Natural killer cell (primary cell): Measurements from ENCODE around the gene JOSD1. TPM values are rescaled to one million over a fixed set of nuclear protein-coding genes. Genes with fewer than 3 reads are reported as not detected.
A peak's percentile ranks its signal among the peaks of the same experiment; 100 is the strongest.

Experiments
- ATAC-seq, 3 donors: fragments of 150-1000 bp in 2 of 3; fragments of 200-7000 bp in 1 of 3; cut with Tn5 transposase; 1 replicate in 1 of 3; 2 replicates in 2 of 3; pipeline ENCODE4 v1.10.0; 2021; ENCODE audit warnings: mild to moderate bottlenecking in 2 of 3, moderate library complexity in 2 of 3
- DNase-seq, 2 donors: peaks; one replicate each; pipeline versions ENCODE4 v3.0.0 to v3.0.0-alpha.2; 2013 to 2021; ENCODE audit warnings: mixed read lengths in 1 of 2
- H3K27ac ChIP-seq: one replicate; pipeline ENCODE4 v1.5.1; 2013; ENCODE audit warnings: mild to moderate bottlenecking, low read length
- H3K27me3 ChIP-seq: one replicate; pipeline ENCODE4 v1.6.1; 2013; ENCODE audit warnings: low read length; ENCODE audit not compliant: control insufficient read depth, insufficient read depth
- H3K36me3 ChIP-seq: one replicate; pipeline ENCODE4 v1.6.1; 2013; ENCODE audit warnings: low read length; ENCODE audit not compliant: control insufficient read depth, insufficient read depth
- H3K4me1 ChIP-seq: one replicate; pipeline ENCODE4 v1.6.1; 2013; ENCODE audit warnings: low read length; ENCODE audit not compliant: control insufficient read depth, insufficient read depth
- H3K4me3 ChIP-seq: one replicate; pipeline ENCODE4 v1.5.1; 2013; ENCODE audit warnings: low read length
- H3K9me3 ChIP-seq: one replicate; pipeline ENCODE4 v1.6.1; 2013; ENCODE audit warnings: low read length; ENCODE audit not compliant: control insufficient read depth, insufficient read depth
- H3K27ac Mint-ChIP-seq, 2 donors: one replicate each; pipeline ENCODE4 v1.8.0; 2022; ENCODE audit warnings: mild to moderate bottlenecking in 2 of 2, mixed read lengths in 2 of 2, moderate library complexity in 1 of 2
- H3K27me3 Mint-ChIP-seq, 2 donors: one replicate each; pipeline ENCODE4 v1.8.0; 2022; ENCODE audit warnings: low read depth in 2 of 2, mixed read lengths in 2 of 2
- H3K36me3 Mint-ChIP-seq: one replicate; pipeline ENCODE4 v1.8.0; 2022; ENCODE audit warnings: mixed read lengths
- H3K4me1 Mint-ChIP-seq, 2 donors: one replicate each; pipeline ENCODE4 v1.8.0; 2022; ENCODE audit warnings: mixed read lengths in 2 of 2
- H3K4me3 Mint-ChIP-seq: one replicate; pipeline ENCODE4 v1.8.0; 2022; ENCODE audit warnings: mild to moderate bottlenecking, moderate library complexity, mixed read lengths
- H3K9me3 Mint-ChIP-seq, 2 donors: one replicate each; pipeline ENCODE4 v1.8.0; 2022; ENCODE audit warnings: mixed read lengths in 2 of 2
- WGBS: methylation state at CpG from one replicate; pipeline ENCODE4 v1.1.7; 2013; ENCODE audit warnings: missing lambda C conversion rate; ENCODE audit not compliant: insufficient coverage; 5-methylcytosine and 5-hydroxymethylcytosine counted together
- intact Hi-C: fragments of 100-400 bp; cut with micrococcal nuclease; formaldehyde crosslinking; loops from one replicate; pipeline ENCODE4 v1.14.2; 2022
- total RNA-seq, 4 donors: library from RNA; stranded (reverse); fragments of 120-200 nt in 1 of 4; gene quantifications; one replicate each; pipeline versions ENCODE4 v1.2.3 to v1.2.4, GENCODE V29; 2013 to 2022
- TF ChIP-seq, protein P1 (sequence below): fragments of 200-600 bp; IDR thresholded peaks from one replicate; pipeline ENCODE4 v1.8.0; 2022; ENCODE audit warnings: antibody characterized with exemption

The JOSD1 gene
- total RNA-seq, 3 donors from 2014 or later (not counting 1 experiment from before 2014, with no cell fraction given): 123 to 165 (median 128) TPM

DNA sequence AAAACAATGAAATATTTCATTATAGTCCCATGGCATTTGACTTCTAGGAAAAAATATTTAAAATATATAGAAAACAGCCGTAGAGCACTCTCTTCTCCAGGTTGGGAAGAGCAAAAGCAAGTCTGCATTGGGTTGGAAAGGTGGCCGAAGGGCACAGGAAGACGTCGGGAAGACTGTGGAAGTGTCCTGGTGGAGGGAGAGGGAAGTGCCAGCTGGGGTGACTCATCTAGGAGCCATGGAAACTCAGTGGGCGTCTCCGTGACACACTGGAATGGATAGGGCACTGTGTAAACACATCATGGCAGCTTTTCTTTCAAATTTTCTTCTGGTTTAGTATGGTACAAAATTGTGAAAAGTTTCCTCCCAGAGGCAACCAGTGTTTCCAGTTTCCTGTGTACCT is 17.7 kb upstream of the JOSD1 start:
- Histone ChIP-seq H3K9me3 (no peaks in the 10 kb centered on the region), H3K27ac (no peak overlapping the region), H3K27me3 (no peaks in the 10 kb centered on the region), H3K4me3 (no peak overlapping the region), H3K4me1 (peaks cover 4% of the 10 kb centered on the region), H3K36me3 (peaks cover 52% of the 10 kb centered on the region)
- intact Hi-C loops: no loop called here
- DNase-seq: no peak
- Mint-ChIP-seq H3K27ac (peak overlapping the region in 1 of 2 donors; percentile 43), H3K27me3 (no peaks in the 10 kb centered on the region), H3K36me3 (no peaks in the 10 kb centered on the region), H3K4me3 (no peak overlapping the region), H3K4me1 (peaks cover 31 to 39% of the 10 kb centered on the region in 2 donors), H3K9me3 (no peaks in the 10 kb centered on the region)
- peak in 1 of 3 donors; percentile 37 for ATAC-seq
- TF ChIP-seq, protein P1, sequence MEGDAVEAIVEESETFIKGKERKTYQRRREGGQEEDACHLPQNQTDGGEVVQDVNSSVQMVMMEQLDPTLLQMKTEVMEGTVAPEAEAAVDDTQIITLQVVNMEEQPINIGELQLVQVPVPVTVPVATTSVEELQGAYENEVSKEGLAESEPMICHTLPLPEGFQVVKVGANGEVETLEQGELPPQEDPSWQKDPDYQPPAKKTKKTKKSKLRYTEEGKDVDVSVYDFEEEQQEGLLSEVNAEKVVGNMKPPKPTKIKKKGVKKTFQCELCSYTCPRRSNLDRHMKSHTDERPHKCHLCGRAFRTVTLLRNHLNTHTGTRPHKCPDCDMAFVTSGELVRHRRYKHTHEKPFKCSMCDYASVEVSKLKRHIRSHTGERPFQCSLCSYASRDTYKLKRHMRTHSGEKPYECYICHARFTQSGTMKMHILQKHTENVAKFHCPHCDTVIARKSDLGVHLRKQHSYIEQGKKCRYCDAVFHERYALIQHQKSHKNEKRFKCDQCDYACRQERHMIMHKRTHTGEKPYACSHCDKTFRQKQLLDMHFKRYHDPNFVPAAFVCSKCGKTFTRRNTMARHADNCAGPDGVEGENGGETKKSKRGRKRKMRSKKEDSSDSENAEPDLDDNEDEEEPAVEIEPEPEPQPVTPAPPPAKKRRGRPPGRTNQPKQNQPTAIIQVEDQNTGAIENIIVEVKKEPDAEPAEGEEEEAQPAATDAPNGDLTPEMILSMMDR: no peak
- WGBS: 87% methylated on average over 6 of the region's 6 CpGs

GRCh38 chr22:38717244-38717643 is 16.5 kb upstream of the JOSD1 start:
- Histone ChIP-seq H3K27me3 (no peaks in the 10 kb centered on the region), H3K27ac (no peak overlapping the region), H3K4me3 (no peak overlapping the region), H3K9me3 (no peaks in the 10 kb centered on the region), H3K36me3 (peaks cover 44% of the 10 kb centered on the region), H3K4me1 (peaks cover 4% of the 10 kb centered on the region)
- H3K36me3 Mint-ChIP-seq: no peaks in the 10 kb centered on the region
- H3K4me1 Mint-ChIP-seq: peaks cover 43 to 50% of the 10 kb centered on the region in 2 donors
- no peaks in the 10 kb centered on the region for H3K9me3 Mint-ChIP-seq
- H3K27me3 Mint-ChIP-seq: no peaks in the 10 kb centered on the region
- TF ChIP-seq, protein P1: no peak
- ATAC-seq (no peak), DNase-seq (no peak)
- no peak overlapping the region for H3K4me3 Mint-ChIP-seq
- intact Hi-C loops: no loop called here
- 97% methylated on average over 6 of the region's 6 CpGs for WGBS
- peak overlapping the region; percentile 42 to 48 for H3K27ac Mint-ChIP-seq

- peaks cover 43% of the 10 kb centered on the region for H3K36me3 ChIP-seq
- Mint-ChIP-seq H3K4me3 (no peak overlapping the region), H3K27ac (peak overlapping the region; percentile 42 to 48), H3K36me3 (no peaks in the 10 kb centered on the region), H3K27me3 (no peaks in the 10 kb centered on the region), H3K4me1 (peaks cover 47 to 54% of the 10 kb centered on the region in 2 donors), H3K9me3 (no peaks in the 10 kb centered on the region)
- no peak overlapping the region for H3K4me3 ChIP-seq
- no peaks in the 10 kb centered on the region for H3K9me3 ChIP-seq
- WGBS: 93% methylated on average over 9 of the region's 9 CpGs
- H3K27ac ChIP-seq: no peak overlapping the region
- no peak for ATAC-seq
- intact Hi-C loops: no loop called here
- TF ChIP-seq, protein P1: no peak
- DNase-seq: no peak
- peaks cover 4% of the 10 kb centered on the region for H3K4me1 ChIP-seq
- H3K27me3 ChIP-seq: no peaks in the 10 kb centered on the region
Observed at GRCh38 chr22:38716826-38717225, 16.1 kb upstream of the JOSD1 start.

DNA sequence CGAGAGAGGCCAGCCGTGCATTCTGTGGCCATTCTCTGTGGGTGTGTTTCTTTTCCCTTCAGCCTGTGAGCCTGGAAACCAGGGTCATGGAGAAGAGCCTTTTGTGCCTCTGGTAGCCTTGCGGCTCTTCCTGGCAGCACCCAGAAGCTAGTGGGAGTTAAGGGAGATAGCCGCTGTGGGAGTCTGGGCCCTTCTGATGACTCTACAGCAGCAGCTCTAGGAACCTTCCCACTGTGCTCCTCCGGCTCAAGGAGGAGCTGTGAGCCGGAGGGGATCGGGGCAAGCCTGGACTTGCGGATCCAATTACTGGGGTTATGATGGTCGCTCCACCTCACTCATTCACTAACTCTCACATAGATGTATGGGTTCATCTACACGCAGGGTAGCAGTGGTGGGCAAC is 15.5 kb upstream of the JOSD1 start:
- 97% methylated on average over 10 of the region's 10 CpGs for WGBS
- Mint-ChIP-seq H3K27me3 (no peaks in the 10 kb centered on the region), H3K27ac (peak overlapping the region; percentile 42 to 48), H3K36me3 (no peaks in the 10 kb centered on the region), H3K4me3 (no peak overlapping the region), H3K9me3 (no peaks in the 10 kb centered on the region), H3K4me1 (peaks cover 50 to 51% of the 10 kb centered on the region in 2 donors)
- Histone ChIP-seq H3K4me1 (peaks cover 4% of the 10 kb centered on the region), H3K4me3 (no peak overlapping the region), H3K9me3 (no peaks in the 10 kb centered on the region), H3K36me3 (peaks cover 38% of the 10 kb centered on the region), H3K27me3 (no peaks in the 10 kb centered on the region), H3K27ac (no peak overlapping the region)
- intact Hi-C loops: no loop called here
- no peak for ATAC-seq
- TF ChIP-seq, protein P1: no peak
- no peak for DNase-seq
